ENCODE measurements around the gene QRICH1.

QRICH1 gene

DNA sequence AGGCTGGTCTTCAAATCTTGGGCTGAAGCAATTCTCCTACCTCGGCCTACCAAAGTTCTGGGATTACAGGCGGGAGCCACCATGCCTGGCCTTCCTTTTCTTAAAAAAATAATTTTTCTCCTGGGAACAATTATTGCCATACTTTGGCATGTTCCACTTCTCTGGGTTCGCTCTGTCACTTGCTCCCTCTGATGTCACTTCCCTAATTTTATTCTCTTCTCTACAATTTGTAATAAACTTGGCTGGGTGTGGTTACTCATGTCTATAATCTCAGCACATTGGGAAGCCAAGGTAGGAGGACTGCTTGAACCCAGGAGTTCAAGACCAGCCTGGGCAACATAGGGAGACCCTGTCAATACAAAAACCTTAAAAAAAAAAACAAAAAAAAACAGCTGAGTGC lies 58.6 kb downstream of the QRICH1 start:
- DNase-seq (ENCODE audit: insufficient read length, low spot score), result no peak
- FAIRE-seq, result no peak

DNA sequence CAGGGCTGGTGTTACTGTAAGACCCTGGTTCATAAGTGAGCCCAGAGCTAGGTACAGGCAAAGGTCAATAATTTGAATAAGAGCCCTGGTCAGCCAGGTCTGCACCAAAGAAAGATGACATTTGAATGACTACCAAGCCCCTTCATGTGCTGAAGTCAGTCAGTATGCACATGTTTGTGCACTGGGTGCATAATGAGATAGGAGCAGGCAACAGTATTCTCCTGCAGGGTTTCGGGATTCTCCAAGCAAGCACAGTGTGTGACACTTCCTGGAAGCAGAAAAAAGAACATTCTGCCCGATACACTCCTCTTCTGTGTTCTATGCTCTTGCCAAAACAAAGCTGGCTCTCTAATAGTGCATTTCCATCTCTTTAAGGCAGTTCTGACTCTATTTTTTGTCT lies 59.2 kb downstream of the QRICH1 start:
- no peak for FAIRE-seq
- no peak for DNase-seq (ENCODE audit: insufficient read length, low spot score)

DNA sequence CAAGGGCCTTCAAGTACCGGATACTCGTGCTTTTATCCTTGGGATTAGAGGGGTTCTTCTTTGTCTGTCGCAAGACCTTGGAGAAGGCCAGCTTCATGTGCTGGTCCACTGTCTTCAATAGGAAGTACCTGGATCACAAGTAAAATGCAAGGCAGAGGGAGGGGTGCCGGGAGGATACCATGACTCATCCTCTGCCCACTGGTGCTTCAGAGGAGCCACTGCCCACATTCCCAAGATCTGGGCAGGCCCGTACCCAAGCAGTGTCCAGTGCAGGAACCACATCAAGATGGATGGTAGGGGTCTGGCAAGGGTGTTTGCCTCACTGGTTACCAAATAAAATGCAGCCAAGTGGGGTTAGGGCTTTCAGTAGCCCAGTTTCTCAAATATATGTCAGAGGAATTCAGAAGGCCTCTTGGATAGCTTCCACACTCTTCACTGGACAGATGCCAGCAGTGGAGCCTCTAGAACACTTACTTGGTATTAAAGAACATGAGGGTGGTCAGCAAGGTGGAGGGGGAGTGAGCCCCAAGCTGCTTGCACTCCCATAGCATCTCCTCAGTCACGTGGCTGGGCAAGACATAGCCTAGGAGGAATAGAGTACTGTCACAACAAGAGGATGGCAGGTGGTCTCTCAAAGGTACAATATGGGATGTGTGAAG lies 61.1 kb downstream of the QRICH1 start:
- FAIRE-seq, result no peak
- no peak for DNase-seq (ENCODE audit: insufficient read length, low spot score)

DNA sequence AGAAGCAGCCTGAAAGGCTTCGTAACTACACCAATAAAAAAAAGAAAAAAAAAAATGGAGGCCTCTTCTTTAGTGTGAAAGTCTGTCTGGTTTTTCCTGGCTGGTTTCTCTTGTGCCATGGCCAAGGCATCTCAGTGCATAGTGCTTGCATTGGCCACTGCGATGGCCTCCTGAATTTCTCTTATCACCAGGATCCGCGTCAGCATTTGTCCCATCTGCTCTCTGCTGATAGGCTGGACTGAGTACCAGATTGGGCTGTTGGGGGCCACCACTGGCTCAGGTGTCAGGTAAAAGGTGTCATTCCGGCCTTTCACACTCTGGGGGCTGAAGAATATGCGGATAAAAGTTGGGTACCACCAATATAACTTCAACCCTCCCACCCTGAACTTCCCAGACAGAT lies 63.5 kb downstream of the QRICH1 start:
- DNase-seq (ENCODE audit: insufficient read length, low spot score) (no peak), FAIRE-seq (no peak)

DNA sequence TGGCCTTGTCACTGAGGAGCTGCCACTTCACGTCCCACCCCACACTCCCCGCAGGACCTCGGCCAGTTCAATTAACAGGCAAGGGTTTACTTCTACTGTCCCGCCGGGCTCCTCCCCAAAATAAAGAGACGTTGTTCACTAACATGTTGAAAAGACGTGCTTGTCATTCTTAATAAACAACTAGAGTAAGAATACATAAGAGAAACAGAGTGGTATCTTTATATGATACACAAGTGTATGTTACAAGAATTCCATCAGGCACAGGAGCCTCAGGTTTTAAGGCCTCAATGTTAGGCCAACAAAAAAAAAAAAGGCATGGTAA lies 64.3 kb downstream of the QRICH1 start:
- DNase-seq (ENCODE audit: insufficient read length, low spot score), result no peak
- FAIRE-seq, result no peak

DNA sequence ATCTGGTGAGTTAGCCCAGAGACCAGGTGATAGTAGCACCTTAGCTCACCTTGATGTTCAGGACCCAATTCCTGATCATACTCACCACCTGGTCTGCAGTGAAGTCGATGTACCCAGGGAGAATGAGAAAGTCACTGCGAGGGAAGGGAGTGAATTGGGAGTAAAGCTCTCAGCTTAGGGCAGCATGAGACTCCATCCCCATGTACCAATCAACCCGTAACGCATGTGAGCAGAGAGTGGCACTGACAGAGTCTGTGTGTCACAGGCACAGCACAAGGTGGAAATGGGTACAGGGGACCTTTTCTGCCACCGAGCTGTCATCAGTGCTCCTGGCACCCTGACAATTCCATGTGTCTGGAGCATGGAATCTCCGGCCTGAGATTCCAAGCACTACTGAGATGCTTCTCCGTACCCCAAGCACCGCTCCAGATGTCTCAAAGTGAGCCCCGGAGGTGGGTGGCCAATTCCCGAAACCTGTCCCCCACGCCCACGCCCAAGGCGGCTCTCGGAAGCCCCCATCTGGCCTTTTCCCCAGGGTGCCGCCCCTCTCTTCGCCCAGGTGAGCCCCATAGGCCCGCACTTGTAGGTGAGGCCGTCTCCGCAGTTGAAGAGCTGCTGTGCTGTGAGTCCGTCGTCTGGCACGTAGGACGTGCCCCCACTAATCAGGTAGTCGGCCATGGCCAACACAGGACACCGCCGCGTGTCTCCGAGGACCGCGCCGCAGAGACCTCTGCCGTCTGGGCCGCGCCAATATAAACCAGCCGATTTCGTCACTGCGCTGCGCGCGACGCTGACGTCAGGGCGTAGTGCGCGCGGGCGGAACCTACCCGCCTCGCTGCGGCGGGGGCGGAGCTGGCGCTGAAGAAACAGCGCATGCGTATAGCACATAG lies 65.0 kb downstream of the QRICH1 start, which contains the start of gene IMPDH2:
IMPDH2 (minus strand) TSS at position 726 of the 890 bp plus-strand sequence; CDS start at position 678, 48 bp downstream.
- peak; percentile 97 for FAIRE-seq
- DNase-seq (ENCODE audit: insufficient read length, low spot score), result peak; percentile 60

DNA sequence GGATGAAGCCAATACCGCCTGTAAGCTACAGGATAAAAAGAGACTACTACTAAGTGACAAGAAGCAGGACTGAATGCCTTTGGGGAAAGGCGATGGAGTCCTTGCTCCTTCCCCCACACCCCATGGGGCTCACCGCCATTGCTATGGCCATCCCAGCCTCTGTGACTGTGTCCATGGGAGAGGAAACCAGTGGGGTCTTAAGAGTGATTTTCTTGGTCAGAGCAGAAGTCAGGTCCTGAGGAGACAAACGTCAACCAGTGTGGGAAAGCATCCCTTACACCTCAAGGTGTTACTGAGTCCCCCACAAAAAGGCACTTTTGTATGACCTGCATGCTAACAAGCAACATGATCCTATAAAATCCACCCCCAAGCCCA lies 65.6 kb downstream of the QRICH1 start:
- DNase-seq (ENCODE audit: insufficient read length, low spot score), result no peak
- no peak for FAIRE-seq

DNA sequence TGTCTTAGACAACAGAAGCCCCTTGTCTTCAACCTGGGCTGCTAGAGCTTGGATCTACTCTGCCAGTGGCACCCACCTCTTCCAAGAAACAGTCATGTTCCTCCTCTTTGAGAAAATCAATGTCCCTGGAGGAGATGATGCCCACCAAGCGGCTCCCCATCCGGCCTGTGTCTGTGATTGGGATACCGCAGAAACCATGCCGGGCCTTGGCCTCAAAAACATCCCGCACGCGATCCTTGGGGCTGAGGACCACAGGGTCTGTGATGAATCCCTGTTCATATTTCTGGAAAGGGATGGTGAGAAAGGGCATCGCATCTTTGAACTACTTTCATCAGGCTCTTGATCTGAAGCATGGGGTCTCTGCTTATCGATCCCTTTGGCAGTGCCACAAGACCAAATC lies 66.2 kb downstream of the QRICH1 start:
- FAIRE-seq (no peak), DNase-seq (ENCODE audit: insufficient read length, low spot score) (no peak)

DNA sequence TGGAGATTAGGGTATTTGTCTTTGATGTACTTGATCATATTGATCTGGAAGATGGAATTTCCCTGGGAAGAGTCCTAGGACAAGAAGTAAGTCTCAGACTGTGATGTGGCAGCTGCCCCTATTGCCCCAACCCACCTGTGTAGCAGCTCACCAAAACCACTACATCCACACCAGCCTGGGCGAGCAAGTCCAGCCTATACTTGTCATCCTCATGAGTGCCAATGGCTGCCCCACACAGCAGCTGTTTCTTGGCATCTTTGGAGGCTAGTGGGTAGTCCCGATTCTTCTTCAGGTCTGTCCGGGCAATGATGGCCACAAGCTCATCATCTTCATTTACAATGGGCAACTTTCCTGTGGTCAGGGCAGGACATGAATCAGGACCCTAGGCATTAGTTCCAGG lies 67.3 kb downstream of the QRICH1 start:
- FAIRE-seq, result no peak

DNA sequence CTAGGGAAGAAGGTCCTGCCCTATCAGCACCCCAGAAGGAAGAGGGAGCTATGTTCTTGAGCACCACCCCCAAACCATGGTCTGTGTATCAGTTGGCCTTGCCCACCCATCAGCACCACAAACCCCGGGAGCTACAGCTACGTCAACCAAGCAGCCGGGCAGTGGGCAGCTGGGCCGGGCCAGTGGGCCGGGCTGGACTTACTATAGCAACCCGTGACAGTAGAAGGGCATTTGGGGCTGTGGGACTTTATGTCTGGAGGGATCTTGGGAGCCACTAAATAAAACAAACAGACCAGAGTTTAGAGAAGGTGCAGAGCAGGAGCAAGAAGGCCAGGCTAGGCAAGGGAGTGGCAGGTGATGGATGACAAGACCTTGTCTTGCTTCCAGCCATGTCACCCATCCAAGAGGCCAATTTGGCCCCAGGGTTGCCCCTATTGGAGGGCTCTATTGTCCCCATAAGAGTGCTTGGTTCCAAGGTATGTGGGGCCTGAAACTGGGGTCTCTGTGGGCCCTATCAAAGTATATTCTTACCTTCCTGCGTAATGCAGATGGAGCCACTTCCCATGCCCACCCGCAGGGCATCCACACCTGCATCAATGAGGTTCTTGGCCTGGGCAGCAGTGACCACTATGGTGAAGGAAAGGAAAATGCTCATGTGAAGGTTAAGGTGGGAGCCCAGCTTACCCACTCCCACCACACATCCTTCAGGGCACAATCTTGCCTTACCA lies 67.9 kb downstream of the QRICH1 start:
- no peak for FAIRE-seq
- DNase-seq (ENCODE audit: insufficient read length, low spot score), result no peak

More for the DNA sequence above, 67.3 kb downstream of the QRICH1 start:
- no peak for DNase-seq (ENCODE audit: insufficient read length, low spot score)

DNA sequence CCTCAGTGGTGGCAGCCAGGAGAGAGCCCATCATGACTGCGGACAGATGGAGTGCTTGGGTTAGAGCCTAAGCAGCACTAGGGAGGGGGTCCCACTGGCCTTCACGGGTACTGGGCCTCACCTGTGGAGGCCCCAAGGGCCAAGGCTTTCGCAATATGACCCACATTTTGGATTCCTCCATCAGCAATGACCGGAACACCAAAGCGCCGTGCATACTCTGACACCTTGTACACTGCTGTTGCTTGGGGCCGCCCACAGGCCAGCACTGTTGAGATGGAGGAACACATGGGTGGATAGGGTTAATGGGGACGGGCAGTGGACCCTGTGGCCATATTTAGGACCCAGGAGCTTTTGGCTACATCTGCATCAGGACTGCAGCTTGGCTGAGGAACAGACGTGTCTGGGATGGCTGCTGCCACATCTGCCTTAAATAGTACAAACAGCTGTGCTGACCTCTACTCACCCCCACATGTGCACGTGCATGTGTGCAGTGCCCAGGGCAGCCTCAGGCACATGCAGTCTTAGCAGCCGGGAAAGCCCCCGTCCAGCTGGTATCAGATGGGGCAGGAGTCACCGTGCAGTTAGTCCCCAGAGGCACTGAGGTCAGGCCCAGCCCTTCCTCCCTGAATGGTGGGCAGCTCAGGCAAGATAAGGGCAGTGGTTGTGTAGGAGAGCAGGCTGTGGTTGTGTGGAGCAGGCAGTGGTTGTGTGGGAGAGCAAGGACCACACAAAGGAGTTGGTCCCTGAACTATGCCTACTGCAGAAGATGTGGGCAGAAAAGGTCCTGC lies 68.7 kb downstream of the QRICH1 start:
- DNase-seq (ENCODE audit: insufficient read length, low spot score) (no peak), FAIRE-seq (no peak)

DNA sequence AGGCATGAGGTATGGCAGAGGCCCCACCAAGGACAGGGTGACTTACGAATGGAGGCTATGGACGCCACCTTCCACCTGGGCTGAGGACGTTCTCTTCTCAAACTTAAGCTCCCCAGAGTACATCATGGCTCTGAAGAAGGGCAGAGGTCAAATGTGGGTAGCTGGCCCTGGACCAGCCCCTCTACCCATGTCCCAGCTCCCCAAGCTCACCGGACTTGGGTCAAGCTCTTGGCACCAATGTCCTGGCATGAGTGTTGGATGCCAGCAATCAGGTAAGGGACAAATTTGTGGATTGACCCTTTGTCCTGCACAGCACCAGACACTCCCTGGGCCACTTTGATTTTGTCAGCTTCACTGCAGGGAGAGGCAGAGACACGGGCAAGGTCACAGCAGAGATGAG lies 69.4 kb downstream of the QRICH1 start:
- FAIRE-seq, result no peak
- DNase-seq (ENCODE audit: insufficient read length, low spot score), result no peak

DNA sequence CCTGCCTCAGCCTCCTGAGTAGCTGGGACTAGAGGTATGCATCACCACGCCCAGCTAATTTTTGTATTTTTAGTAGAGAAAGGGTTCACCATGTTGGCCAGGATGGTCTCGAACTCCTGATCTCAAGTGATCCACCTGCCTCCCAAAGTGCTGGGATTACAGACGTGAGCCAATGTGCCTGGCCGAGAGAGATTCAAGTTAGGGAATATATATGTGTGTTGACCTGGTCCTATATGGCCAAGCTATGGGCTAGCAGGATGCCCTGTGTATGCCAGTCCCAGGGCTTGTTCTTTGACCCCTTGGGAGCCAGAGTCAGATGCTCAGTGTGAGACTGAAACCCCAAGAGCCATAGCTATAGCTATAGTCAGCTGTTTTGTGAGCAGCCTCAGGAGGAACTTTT lies 70.1 kb downstream of the QRICH1 start:
- DNase-seq (ENCODE audit: insufficient read length, low spot score), result no peak
- FAIRE-seq, result no peak

DNA sequence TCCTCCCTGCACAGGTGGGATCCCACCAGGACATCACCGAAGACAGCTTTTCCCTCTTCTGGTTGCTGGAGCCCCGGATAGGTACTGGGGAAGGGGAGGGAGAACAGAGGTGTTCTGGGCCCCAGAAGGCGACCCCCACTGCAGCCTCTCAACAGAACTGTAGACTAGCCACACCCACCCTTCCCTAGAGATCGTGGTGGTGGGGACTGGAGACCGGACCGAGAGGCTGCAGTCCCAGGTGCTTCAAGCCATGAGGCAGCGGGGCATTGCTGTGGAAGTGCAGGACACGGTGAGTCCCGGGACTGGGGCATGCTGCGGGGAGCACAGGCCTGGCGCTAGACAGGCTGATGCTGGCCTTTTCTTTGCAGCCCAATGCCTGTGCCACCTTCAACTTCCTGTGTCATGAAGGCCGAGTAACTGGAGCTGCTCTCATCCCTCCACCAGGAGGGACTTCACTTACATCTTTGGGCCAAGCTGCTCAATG lies 71.1 kb downstream of the QRICH1 start:
- DNase-seq (ENCODE audit: insufficient read length, low spot score) (no peak), FAIRE-seq (no peak)

DNA sequence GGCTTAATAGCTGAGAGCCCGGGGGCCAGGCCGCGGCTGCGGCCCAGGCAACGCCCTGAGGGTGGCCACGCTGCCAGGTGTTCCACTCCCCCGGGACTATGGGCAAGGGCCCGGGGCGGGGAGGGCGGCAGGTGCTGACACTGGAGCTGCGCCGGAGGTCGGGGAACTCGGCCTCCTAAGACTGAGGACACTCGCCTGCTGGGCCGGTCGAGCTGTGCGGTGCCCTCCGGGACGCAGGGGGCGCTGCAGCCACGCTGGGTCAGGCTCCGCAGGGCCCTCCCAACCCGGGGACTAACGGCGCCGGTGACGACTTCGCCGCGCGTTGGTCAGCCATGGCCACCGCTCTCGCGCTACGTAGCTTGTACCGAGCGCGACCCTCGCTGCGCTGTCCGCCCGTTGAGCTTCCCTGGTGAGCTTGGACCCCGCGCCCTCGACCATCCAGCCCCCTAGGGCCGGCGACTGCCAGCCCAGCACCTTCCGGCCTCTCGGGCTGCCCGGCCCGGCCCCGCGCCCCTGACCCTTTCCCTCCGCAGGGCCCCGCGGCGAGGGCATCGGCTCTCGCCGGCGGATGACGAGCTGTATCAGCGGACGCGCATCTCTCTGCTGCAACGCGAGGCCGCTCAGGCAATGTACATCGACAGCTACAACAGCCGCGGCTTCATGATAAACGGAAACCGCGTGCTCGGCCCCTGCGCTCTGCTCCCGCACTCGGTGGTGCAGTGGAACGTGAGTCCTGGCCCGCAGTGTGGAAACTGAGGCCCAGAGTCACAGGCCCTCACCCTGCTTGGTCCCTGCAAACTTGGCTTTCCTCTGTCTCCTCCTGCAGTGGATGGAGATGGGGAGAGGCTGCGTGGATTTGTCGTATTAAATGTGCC lies 71.8 kb downstream of the QRICH1 start, which contains the start of gene NDUFAF3:
NDUFAF3 (plus strand) TSS at position 309 of the 875 bp plus-strand sequence; CDS start at position 333, 24 bp downstream.
- FAIRE-seq (peak; percentile 76), DNase-seq (ENCODE audit: insufficient read length, low spot score) (peak; percentile 72)

DNA sequence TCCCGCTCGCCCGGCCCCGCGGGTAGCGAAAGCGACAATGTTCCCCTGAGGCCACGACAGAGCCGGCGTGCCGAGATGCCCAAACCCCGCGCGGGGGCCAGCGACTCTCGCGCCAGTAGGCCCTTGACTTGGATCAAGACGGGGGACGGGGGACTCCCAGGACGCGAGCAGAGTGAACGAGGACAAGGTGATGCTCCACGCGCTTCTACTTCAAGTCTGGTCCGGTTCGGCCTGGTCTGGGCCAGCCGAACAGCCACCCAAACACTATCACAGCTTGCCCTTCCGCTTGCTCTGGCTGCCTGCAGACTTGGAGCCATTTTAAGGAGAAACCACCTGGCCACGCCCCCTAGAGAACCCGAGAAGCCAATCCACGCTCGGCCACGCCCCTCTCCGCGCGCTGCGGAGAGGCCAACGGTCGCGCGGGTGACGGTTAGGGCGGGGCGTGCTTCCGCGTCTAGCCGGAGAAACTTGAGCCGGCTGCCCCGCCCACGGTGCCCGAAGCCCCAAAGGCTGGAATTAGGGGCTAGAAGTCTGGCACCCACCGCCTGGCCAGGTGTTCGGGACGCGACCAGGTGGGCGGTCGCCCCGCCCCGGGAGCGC lies 72.6 kb downstream of the QRICH1 start:
- FAIRE-seq (peak; percentile 97), DNase-seq (ENCODE audit: insufficient read length, low spot score) (peak; percentile 82)

DNA sequence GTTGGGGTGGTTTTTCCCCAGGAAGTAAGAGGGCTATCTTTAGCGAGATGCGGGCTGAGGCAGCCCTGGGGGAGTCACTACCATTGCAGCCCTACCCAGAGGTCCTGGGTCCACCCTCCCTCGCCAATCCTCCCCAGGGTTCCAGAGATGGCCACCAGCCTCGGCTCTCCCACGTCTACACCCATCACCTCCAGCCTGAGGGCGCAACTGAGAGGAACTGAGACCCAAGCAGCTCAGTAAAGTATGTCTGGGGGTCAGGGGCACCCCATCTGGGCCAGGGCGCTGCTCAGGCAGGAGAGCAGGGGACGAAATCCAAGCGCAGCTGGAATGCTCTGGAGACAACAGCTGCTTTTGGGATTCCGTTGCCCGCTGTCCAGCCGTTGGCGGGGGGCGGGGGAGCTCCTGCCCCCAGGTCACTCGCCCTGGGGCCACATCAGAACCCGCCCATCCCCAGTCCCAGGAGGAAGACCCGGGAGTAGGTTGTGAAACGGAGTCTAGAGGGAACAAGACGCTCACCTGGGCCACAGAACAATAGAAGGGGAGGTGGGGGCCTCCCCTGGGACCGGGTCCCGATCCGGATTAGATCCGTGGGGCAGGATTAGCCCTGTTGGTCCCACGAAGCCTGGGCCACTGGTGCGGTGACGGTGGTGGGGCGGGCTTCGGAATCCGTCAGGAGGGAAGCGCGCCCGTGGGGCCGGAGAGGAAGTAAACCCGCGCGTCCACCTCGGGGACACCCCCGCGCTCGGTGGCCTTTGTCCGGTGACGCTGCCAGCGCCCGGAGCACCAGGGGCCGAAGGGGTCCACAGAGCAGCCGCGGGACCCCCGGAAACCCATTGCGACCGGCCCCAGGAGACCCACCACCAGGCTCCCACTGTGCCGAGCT lies 73.3 kb downstream of the QRICH1 start:
- DNase-seq (ENCODE audit: insufficient read length, low spot score) (no peak), FAIRE-seq (peak; percentile 53)

DNA sequence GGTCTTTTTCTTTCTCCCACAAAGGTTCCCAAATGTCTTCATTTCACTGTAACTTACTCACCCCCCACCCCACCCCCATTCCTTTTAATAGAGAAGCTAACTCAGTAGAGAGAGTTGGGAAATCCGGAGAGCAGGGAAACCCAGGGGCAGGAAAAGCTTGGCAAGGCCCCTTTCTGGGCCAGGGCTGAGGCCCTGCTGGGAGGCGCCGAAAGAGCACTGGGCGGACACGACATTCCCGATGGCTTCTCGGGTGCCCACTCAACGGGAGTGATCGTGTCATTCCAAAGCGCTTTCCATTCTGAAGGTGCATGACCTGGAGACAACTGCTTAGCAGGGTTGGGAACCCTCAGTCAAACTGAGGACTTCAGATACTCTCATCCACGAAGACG lies 73.9 kb downstream of the QRICH1 start:
- FAIRE-seq (peak; percentile 37), DNase-seq (ENCODE audit: insufficient read length, low spot score) (no peak)

Measured in GM19239 (cell line).